Measurements from ENCODE around the gene TMEM151B.

TMEM151B gene

DNA sequence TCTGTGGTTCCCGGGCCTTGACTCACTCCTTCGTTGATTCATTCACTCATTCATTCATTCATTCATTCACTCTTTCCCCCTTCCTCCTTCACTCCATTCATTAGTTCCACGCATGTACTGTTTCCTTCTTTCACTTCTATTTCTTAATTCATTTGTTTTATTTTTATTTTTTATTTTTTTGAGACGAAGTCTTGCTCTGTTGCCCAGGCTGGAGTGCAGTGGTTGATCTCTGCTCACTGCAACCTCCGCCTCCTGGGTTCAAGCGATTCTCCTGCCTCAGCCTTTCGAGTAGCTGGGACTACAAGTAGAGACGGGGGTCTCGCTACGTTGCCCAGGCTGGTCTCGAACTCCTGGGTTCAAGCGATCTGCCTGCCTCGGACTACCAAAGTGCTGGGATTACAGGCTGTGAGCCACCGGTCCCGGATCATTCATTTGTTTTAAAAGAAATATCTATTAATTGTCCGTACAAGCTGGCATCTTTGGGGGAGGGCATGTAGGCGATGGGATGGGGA is 4.5 kb upstream of the TMEM151B start:
- DNase-seq: no peak

DNA sequence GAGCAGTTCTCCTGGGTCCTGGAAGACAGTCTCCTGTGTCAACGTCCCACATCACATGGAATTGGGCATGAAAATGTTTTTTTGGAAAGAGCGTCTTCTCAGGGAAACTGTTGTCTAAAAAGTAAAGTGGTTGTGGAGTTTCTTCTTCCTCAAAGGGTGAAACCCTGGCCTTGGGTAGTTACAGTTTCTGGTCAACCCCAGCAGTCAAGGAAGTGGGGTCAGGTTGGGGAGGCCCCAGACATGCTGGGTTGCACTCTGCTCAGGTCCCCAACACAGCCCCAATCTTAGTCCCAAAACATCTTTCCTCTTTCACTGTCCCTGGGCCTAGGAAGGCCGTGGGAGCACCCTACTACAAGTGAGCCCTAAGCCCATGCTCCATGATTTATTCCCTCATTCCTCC is 3.9 kb upstream of the TMEM151B start:
- DNase-seq: no peak

DNA sequence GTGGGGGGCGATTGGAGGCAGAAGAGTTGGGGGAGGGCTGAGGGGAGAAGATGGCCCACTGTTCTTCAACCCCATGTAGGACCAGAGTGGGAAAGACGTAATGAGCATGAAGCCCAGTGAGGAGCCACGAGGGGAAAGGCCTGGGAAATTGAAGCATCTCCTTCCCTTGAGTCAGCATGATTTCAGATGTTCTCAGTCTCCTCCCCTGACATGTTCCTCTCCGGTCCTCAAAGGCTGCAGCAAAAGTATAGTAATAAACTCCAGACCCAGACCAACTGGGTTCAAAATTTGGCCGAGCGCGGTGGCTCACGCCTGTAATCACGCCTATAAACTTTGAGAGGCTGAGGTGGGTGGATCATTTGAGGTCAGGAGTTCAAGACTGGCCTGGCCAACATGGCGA is 3.0 kb upstream of the TMEM151B start:
- DNase-seq: no peak

DNA sequence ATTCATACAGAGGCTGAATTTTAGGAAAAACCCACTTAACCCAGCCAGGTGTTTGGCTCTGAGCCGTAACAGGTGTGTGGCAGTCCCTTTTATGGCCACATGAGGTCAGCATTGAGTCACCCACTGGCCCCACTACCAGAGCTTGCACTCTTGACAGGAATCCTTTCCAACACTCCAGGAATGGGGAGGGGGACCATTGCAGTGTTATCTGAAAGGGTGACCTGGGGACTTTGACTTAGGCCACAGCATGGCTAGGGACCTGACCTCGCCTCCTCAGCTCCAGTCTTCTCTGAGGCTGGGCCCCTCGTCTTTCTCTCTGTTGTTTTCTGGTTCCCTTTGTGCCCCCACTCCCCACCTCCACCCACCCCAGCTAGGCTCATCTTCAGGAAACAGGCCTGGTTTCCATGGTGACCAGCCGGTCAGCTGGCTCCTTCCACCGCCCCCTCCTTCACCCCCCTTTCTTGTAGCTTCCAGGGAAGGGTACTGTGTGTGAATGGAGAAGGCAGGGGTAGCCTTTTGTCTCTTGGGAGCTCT is 2.1 kb upstream of the TMEM151B start:
- DNase-seq: no peak

DNA sequence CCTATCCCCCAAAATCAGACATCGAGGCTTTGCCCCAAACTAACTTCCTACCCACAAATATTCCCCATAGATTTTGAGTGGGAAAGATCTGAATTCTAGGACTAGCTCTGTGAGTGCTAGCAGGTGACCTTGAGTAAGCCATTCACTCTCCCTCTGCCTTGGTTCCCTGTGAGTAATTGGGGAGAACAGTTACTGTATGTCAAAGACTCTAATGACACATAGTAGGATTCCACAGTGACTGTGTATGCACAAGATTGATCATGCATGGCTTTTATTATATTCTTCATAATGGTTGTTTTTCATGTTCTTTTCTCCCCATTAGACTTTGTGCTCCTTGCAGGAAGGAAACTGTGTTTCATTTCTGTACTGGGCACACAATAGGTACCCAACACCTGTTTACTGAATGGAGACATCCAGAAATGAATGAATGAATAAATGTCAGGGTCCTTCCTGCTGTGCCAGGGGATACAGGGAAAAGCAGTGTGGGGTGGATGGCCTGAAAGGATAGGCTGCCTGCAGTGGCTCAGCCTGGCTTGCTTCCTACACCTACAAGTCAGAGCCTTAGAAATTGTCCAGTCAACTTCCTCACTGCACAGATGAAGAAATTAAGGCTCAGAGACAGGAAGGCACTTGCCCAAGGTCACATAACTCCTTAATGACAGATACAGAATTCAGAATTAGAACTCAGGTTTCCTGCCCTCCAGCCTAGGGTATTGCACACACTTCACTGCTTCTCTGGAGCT is 901 bp upstream of the TMEM151B start:
- no peak for DNase-seq

DNA sequence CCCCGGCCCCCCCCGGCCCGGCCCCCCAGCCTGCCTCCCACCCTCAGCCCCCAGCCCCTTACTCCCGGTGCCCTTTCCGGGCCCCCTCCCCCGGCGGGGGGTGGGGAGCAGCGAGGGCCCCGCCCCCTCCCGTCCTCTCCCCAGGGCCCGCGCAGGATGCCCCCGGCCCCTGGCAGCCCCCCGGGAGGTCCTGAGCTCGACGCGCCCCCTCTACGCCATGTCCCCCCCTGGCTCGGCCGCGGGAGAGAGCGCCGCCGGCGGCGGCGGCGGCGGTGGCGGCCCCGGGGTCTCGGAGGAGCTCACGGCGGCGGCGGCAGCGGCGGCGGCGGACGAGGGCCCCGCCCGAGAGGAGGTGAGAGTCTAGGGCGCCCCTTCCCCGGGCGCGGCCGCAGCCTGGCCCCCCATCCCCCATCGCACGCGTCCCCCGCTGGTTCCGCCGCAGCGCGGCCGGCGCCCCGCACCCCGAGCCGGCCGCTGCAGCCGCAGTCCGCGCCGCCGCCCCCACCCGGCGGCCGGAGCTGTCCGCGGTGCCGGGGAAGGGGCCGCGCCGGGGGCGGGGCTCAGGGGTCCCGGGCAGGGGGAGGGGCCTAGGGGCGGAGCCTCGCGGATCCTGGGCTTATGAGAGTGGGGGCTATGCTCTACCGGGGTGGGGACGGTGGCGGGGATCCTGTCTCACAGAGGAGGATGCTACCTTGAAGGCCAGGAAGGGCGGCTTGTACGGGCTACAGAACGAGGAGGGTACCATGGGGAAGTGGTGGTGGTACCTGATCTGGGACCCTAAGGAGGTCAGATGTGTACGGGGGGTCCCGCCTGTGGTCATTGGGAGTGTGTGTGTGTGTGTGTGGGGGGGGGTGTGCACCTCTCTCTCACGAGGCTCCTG is 516 bp downstream of the TMEM151B start:
- no peak for DNase-seq

DNA sequence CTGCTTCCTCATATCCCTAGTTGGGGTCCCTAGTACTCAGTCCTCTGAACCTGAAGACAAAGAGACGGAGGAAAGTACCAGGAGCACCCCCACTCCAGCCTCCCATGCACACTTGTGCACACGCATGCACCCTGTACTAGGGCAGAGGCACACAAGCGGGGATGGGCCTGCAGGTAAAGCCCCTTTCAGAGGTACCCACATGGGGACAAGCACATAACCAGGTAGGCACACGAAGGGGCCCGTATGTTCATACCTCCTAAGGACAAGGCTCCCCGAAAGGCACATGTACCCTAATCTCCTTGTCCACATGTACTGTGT is 1.1 kb downstream of the TMEM151B start:
- no peak for DNase-seq

DNA sequence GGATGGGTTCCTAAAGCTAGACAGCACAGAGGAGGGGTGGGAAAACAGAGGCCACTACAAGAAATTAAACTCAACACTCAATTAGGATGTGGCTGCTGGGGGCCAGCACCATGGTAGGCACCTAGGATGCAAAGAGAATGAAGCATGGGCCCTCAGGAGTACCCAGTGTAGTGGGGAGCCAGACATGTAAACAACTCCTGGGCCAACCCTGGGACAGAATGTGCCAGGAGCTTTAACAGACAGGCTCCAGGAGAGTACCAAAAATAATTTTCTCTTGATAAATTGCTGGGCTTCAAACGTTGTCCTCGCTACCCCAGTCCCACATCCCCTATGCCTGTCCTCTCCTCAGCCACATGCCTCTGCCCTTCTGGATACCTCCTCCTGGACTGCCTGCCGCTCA is 1.7 kb downstream of the TMEM151B start:
- DNase-seq: no peak

DNA sequence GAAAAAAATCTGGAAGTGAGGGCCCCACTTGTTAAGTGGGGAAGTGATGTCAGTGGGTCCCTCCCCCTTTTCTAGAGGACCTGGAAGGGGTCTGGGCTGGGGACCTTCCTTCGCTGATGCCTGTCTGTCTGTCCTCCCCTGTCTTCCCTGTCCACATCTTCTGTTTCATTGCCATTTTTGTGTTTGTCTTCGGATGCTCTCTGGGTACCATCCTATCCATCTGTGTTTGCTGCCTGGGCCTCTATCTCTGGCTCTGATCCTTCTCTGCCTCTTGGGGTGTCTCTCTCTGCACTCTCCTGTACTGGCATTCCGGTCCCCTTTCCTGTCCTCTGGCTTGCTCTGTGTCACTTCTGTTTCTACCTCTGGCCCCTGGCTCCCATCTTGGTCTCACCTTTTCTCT is 2.3 kb downstream of the TMEM151B start:
- no peak for DNase-seq

DNA sequence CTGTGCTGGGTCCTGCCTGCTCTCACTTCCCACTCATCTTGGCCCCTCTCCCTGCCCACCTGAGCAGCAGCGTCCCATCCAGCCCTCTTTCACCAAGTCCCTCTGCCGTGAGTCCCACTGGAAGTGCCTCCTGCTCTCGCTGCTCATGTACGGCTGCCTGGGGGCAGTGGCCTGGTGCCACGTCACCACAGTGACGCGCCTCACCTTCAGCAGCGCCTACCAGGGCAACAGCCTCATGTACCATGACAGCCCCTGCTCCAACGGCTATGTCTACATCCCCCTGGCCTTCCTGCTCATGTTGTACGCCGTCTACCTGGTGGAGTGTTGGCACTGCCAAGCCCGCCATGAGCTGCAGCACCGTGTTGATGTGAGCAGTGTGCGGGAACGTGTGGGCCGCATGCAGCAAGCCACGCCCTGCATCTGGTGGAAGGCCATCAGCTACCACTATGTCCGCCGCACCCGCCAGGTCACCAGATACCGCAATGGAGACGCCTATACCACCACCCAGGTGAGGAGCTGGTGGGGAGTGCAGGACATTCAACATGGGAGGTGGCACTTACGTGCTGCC is 2.8 kb downstream of the TMEM151B start:
- no peak for DNase-seq

DNA sequence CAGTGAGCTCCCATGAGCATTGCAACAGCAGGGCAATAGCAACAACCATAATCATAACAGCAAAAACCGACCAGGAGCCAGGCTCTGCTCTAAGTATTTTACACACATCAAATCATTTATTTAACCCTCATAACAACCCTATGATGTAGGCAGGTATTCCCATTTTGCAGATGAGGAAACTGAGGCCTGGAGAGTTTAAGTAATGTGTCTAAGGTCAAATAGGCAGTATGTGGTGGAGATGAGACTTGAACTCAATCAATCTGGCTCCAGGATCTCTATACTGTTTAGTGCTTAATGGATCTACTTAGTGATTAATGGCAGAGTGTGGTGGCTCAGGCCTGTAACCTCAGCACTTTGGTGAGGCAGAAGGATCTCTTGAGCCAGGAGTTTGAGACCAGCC is 3.4 kb downstream of the TMEM151B start:
- no peak for DNase-seq

DNA sequence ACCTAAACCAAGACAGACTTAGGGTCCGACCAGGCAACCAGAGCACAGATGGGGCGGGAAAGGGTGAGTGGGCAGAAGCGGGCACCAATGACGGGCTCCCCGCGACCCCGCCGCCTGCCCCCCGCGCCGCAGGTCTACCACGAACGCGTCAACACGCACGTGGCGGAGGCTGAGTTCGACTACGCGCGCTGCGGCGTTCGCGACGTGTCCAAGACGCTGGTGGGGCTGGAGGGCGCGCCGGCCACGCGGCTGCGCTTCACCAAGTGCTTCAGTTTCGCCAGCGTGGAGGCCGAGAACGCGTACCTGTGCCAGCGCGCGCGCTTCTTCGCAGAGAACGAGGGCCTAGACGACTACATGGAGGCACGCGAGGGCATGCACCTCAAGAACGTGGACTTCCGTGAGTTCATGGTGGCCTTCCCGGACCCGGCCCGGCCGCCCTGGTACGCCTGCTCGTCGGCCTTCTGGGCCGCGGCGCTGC is 5.1 kb downstream of the TMEM151B start:
- no peak for DNase-seq

DNA sequence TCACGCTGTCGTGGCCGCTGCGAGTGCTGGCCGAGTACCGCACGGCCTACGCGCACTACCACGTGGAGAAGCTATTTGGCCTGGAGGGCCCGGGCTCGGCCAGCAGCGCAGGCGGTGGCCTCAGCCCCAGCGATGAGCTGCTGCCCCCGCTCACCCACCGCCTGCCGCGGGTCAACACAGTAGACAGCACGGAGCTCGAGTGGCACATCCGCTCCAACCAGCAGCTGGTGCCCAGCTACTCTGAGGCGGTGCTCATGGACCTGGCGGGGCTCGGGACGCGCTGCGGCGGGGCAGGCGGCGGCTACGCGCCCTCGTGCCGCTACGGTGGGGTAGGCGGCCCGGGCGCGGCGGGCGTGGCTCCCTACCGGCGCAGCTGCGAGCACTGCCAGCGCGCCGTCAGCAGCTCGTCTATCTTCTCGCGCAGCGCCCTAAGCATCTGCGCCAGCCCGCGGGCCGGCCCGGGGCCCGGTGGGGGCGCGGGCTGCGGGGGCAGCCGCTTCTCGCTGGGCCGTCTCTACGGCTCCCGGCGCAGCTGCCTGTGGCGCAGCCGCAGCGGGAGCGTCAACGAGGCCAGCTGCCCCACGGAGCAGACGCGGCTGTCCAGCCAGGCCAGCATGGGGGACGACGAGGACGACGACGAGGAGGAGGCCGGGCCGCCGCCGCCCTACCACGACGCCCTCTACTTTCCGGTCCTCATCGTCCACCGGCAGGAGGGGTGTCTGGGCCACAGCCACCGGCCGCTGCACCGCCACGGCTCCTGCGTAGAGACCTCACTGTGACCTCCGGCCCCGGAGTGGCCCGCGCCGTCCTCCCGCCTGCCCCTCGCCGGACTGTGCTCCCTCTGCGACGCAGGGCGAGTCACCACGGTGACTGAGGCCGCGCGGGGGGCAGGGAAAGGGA is 5.7 kb downstream of the TMEM151B start:
- DNase-seq: no peak

DNA sequence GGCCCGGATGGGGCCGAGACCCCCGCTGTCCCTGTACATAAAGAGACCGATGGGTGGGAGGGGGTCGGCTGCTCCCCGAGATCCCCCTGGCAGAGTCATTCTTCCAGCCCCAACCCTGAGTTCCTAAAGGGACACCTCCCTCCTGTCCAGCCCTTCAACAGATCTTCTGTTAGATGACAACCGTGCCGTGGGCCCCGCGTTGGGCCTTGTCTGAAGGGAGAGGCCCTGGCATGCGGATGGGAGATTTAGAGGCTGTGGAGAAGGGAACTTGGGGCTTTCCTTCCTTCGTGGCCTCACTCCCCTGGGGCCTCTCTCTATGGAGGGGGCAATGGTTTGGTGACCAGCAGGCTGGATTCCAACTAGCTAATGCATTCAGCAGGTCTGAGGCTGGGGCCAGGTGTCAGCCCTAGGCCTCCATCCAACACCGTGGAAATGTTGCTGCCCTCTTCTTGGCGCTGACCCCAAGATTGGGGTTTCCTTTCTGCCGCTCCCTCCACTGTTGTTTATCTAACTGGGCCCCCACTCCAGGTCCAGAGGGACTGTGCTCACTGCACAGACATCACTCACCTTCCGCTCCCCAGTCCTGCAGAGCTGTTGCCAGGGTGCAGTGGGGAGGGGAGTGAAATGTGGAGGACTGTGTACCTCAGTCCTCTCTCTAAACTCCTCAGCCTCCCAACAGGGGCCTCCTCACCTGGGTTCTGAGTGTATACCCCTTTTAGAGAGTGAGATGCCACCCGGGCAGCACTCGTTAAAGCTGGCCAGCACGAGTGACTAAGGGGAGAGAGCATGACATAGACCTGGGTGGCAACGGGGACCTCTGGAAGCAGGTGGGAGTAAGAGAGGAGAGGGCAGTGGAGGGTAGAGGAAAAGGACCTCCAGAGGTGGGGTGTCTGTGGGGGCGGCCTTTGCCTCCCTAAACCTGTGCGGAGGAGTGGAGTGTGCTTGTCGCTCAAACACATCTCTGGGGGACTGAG is 6.7 kb downstream of the TMEM151B start:
- DNase-seq: no peak

DNA sequence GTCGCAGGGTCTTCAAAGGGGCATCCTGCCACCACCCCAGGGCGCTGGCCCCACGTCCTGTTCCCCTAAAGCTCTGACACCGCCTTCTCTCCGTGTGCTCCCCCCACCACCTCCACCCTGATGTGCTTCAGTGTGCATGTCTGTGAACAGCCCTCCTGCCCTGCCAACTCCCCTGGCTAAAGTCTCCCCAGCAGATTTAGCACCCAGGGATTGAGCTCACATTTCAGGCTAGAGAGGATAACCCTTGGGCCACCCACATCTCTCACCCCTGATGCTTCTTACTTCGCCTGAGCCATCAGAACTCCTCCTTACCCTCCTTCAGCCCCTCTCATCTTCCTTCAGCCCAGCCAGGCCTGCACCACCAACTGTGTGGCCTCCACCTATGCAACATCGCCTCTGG is 7.5 kb downstream of the TMEM151B start:
- no peak for DNase-seq

DNA sequence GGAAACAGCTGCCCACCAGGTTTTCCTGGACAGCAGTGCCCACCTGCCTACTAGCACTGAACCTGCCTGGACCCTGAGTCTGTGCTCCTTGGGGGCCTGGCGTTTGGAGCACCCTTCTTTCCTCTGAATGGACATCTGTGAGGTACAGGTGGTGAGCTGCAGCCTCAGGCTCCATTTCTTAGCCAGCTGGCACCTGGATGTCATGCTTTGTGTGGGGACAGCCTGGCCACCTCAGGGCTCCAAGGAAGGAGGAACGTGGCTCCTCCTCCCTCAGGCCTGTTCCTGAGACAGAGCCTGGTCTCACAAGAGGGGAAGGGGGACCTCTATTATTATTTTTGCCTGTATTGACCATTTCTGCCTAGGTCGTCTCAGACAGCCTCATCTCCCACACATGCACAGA is 8.1 kb downstream of the TMEM151B start:
- no peak for DNase-seq

DNA sequence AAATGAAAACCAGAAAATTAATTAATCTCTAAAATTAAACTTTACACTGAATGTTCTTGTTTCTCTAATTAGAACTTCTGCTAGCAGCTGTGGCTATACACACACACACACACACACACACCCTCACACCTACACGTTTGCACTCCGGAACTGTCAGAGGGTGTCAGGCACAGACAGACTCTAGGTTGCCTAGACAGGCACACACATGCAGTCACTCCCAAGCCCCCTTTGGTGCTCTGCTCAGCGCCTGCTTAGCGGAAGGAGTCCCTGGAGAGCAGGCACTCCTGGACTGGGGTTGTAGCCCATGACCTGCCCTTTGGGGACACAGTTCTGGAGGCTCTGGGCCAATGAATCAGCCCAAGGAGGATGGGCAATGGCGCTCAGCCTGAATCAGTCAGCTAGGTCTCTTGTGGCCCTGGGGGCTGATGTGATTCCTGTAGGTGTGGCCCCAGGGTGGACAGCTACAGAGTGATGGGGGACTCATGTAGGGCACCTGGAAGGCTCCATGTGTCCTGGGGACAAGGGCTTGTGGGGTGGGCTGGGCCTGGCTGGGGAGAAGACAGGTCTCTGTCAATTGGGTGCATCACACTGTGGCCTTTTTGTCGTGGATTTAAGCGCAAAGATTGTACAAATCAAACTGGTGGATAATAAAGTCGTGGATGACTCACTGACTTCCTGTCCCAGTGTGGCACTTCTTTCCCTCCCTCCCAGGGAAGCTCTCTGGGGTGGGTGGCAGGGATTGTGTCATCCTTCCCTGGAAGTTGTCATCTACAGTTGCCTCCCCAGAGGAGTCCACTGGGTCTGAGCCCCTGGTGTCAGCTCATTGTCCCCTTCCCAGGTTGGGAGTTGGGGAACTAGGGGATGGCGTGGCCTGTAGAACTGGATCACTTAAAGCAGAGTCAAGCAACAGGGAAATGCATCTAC is 8.8 kb downstream of the TMEM151B start:
- no peak for DNase-seq

DNA sequence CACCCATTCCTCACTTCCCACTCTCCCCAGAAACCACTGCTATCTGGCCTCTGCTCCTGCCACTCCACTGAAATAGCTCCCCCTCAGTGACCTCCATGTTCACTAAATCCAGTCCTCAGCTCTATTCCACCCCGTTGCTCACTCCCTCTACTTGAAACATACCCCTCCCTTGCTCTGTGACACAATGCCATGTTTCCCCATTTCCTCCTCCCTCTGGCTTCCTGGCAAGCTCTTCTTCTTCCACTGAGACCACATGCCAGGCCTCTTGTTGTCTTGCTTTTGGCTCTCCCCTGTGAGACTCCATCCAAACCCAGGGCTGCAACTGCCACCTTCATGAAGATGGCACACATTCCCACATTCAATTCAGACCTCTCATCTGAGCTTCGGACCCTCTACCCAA is 13.9 kb downstream of the TMEM151B start:
- no peak for DNase-seq

DNA sequence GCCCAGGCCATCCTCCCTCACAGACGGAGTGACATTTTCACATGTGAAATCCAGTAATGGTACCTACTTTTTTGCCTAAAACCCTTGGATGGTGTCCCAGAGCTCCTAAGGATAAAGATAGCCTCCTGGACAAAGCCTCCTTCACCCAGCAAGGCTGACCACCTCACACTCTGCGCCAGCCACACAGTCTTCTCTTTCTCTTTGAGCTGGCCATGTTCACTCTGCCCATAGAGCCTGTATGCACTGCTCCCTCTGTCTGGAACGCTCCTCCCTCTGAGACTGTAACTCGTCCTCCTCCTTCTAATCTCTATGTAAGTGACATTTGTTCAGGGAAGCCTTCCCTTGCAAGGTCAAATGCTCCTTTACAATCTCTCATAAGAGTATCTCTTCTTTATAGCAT is 14.6 kb downstream of the TMEM151B start:
- DNase-seq: no peak
